Measurements from ENCODE around the gene OTOP3. TPM values are rescaled to one million over a fixed set of nuclear protein-coding genes. Genes with fewer than 3 reads are reported as not detected.
"Not testable (repeated sequence)": the region's sequence is repeated elsewhere in the genome, so short reads cannot be mapped to it uniquely, and the experiment has no call there.

The OTOP3 gene
- total RNA-seq, 6 donors from 2014 or later = not detected

- Histone ChIP-seq H3K27me3 (no peaks in the 10 kb centered on the region), H3K9me3 (no peaks in the 10 kb centered on the region), H3K4me1 (no peaks in the 10 kb centered on the region), H3K4me3 (no peak overlapping the region), H3K27ac (no peak overlapping the region), H3K36me3 (no peaks in the 10 kb centered on the region)
- DNase-seq = no peak
- ATAC-seq (ENCODE audit: low FRiP score in 2 of 2) = no peak
- TF ChIP-seq POLR2A (IDR thresholded peaks at IDR 0.05) (no peak), CTCF (IDR thresholded peaks at IDR 0.05) (no peak), EP300 (IDR thresholded peaks at IDR 0.05) (no peak), POLR2AphosphoS5 (IDR thresholded peaks at IDR 0.05) (no peak)
- 44 to 64% methylated on average over 9 to 12 of the region's 14 CpGs for WGBS, 2 donors
These were observed 34.2 kb upstream of the OTOP3 start for GRCh38 chr17:74901353-74902135.

GRCh38 chr17:74903034-74903433 is 32.7 kb upstream of the OTOP3 start:
- no peaks in the 10 kb centered on the region for H3K9me3 ChIP-seq
- no peak for DNase-seq
- TF ChIP-seq CTCF (IDR thresholded peaks at IDR 0.05) (no peak), POLR2AphosphoS5 (IDR thresholded peaks at IDR 0.05) (no peak), EP300 (IDR thresholded peaks at IDR 0.05) (no peak), POLR2A (IDR thresholded peaks at IDR 0.05) (no peak)
- WGBS, 2 donors = 83 to 88% methylated on average over 8 to 9 of the region's 9 CpGs
- no peak overlapping the region for H3K27ac ChIP-seq
- H3K27me3 ChIP-seq = no peaks in the 10 kb centered on the region
- H3K36me3 ChIP-seq = no peaks in the 10 kb centered on the region
- no peak overlapping the region for H3K4me3 ChIP-seq
- no peak for ATAC-seq (ENCODE audit: low FRiP score in 2 of 2)
- H3K4me1 ChIP-seq = no peaks in the 10 kb centered on the region

- Histone ChIP-seq H3K4me1 (no peaks in the 10 kb centered on the region), H3K9me3 (no peaks in the 10 kb centered on the region), H3K27ac (no peak overlapping the region), H3K36me3 (no peaks in the 10 kb centered on the region), H3K27me3 (no peaks in the 10 kb centered on the region), H3K4me3 (no peak overlapping the region)
- ATAC-seq (ENCODE audit: low FRiP score in 2 of 2) (no peak), DNase-seq (no peak)
- WGBS, 2 donors = 74 to 79% methylated on average over 4 to 6 of the region's 6 CpGs
- TF ChIP-seq CTCF (IDR thresholded peaks at IDR 0.05) (no peak), EP300 (IDR thresholded peaks at IDR 0.05) (no peak), POLR2A (IDR thresholded peaks at IDR 0.05) (no peak), POLR2AphosphoS5 (IDR thresholded peaks at IDR 0.05) (no peak)
These were observed 32.0 kb upstream of the OTOP3 start for GRCh38 chr17:74903671-74904070.

GRCh38 chr17:74904687-74905409 is 30.9 kb upstream of the OTOP3 start:
- Histone ChIP-seq H3K27ac (no peak overlapping the region), H3K36me3 (no peaks in the 10 kb centered on the region), H3K27me3 (no peaks in the 10 kb centered on the region), H3K9me3 (no peaks in the 10 kb centered on the region), H3K4me3 (no peak overlapping the region), H3K4me1 (no peaks in the 10 kb centered on the region)
- DNase-seq (no peak), ATAC-seq (ENCODE audit: low FRiP score in 2 of 2) (no peak)
- TF ChIP-seq CTCF (IDR thresholded peaks at IDR 0.05) (no peak), POLR2AphosphoS5 (IDR thresholded peaks at IDR 0.05) (no peak), EP300 (IDR thresholded peaks at IDR 0.05) (no peak), POLR2A (IDR thresholded peaks at IDR 0.05) (no peak)
- 80 to 88% methylated on average over 6 to 7 of the region's 7 CpGs for WGBS, 2 donors

DNA sequence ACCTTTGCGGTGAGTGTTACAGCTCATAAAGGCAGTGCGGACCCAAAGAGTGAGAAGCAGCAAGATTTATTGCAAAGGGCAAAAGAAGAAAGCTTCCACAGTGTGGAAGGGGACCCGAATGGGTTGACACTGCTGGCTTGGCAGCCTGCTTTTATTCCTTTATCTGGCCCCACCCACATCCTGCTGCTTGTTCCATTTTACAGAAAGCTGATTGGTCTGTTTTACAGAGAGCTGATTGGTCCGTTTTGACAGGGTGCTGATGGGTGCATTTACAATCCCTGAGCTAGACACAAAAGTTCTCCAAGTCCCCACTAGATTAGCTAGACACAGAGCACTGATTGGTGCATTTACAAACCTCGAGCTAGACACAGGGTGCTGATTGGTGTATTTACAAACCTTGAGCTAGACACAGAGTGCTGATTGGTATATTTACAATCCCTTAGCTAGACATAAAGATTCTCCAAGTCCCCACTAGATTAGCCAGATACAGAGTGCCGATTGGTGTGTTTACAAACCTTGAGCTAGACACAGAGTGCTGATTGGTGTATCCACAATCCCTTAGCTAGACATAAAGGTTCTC is 29.4 kb upstream of the OTOP3 start:
- H3K4me3 ChIP-seq; H3K27me3 ChIP-seq; H3K4me1 ChIP-seq; H3K9me3 ChIP-seq; DNase-seq; H3K27ac ChIP-seq; ATAC-seq (ENCODE audit: low FRiP score in 2 of 2); H3K36me3 ChIP-seq: not testable (repeated sequence)
- 73 to 77% methylated on average over 6 of the region's 6 CpGs for WGBS, 2 donors
